Stimulated activated CD8-positive, alpha-beta memory T cell treated with anti-CD3 and anti-CD28 coated beads, Interleukin-15, amount 100 ng/mL, for 1 hour (primary cell): ENCODE results near the gene TRERF1.
"Not testable (repeated sequence)": the region's sequence is repeated elsewhere in the genome, so short reads cannot be mapped to it uniquely, and the experiment has no call there.

Experiments used
- DNase-seq: peaks from one replicate; pipeline ENCODE4 v3.0.0-alpha.2; 2020; ENCODE audit warnings: low read depth

The TRERF1 gene

DNA sequence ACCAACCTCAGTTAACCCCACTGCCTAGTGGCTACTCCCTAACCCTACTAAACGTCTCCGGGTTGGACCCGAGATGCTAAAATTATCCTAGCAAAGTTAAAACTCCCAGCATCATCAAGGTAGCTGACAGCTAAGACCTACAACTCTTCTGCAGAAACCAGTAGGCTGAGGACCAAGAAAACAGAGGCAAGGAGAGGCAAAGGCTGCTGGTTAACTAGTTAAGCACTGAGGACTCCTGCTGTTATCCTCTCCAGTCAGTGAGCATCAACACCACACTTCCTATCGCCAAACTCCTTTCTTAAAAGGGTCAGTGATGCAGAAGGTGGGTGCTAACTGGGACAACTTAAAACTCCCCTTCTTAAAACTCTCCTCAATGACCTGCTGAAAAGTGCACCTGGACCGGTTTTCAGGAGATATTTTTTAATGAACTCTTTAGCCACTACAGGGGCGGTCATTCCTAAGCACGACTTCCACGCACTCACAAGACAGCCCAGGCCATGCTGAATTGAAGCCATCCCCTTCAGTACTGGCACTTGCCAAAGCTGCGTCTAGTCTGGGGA, 1.7 kb downstream of the TRERF1 start:
- no peak for DNase-seq

GRCh38 chr6:42448927-42449659, 2.6 kb downstream of the TRERF1 start:
- DNase-seq, result no peak

DNA sequence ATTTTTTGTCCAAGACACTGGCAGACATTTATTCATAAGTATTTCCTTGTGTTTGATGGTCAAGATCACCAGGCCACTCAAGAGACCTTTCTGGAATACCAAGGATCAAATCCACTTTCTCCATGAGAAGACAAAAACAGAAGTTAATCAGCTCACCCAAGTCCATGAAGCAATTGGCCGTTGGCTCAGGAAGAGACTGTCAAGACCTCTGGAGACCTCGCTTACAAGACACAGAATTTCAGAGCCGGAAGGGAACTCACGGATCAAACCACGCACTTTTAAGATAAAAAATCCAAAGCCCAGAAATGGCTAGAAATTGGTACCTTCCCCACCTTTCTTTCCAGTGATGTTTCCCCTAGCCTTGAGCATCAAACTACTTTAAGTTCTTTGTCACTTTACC, 3.3 kb downstream of the TRERF1 start:
- DNase-seq, result no peak

- DNase-seq, result no peak
Observed at GRCh38 chr6:42446996-42447395, 4.7 kb downstream of the TRERF1 start.

- DNase-seq, result no peak
Observed at GRCh38 chr6:42446370-42446769, 5.4 kb downstream of the TRERF1 start.

GRCh38 chr6:42445955-42446354, 5.8 kb downstream of the TRERF1 start:
- DNase-seq, result not testable (repeated sequence)

GRCh38 chr6:42443312-42444060, 8.2 kb downstream of the TRERF1 start:
- DNase-seq, result no peak

GRCh38 chr6:42441697-42442081, 10.0 kb downstream of the TRERF1 start:
- DNase-seq, result no peak

GRCh38 chr6:42440778-42441696, 10.7 kb downstream of the TRERF1 start:
- no peak for DNase-seq

DNA sequence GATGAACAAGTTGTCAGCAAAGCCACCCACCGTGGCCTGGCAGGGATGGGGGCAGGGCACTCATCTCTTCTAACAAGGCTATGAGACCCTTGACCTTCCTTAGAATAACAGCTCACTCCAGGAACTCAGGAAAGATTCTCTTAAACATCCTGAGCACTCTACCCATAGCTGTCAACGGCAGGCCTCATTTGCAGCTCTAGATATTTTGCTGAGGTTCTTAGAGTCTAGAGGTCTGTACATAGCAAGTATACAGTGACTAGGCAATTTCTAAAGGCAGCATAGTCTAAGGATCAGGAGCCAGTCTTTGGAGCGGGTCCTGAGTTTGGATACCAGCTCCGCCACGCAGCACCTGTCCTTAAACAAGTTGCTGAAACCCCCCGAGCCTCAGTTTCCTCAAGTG, 11.7 kb downstream of the TRERF1 start:
- no peak for DNase-seq

DNA sequence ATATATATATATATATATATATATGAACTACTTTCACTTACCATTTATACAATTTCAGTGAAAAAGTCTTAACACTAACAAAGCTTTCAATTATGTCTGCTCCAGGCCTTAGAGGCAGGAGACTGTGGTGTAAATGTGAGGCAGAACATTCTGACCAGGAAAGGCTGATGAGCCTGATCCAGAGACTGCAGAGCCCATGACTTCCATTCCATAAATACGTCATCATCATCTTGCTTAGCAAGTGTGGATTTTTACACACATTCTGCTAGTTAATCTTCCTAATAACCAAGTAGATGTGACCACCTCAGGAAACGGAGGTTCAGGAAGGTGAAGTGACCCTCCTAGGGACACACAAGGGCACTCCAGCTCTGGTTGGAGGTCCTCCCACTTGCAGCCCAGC, 14.9 kb downstream of the TRERF1 start:
- no peak for DNase-seq

DNA sequence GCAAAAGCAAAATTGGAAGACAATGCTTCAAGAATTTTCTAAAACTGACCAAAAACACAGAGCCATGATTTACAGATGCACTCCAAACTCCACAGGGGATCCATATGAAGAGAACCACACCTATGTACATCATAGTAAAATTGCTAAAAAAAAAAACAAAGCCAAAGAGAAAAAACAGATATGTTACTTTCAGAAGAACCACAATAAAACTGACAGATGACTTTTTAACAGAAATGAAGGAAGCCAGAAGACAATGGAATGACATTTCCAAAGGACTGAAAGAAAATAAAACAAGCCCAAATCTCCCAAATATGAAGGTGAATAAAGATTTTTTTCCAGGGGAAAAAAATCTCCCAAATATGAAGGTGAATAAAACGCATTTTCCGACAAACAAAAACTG, 17.5 kb downstream of the TRERF1 start:
- DNase-seq, result no peak

- DNase-seq, result no peak
Observed at GRCh38 chr6:42433409-42433808, 18.3 kb downstream of the TRERF1 start.

DNA sequence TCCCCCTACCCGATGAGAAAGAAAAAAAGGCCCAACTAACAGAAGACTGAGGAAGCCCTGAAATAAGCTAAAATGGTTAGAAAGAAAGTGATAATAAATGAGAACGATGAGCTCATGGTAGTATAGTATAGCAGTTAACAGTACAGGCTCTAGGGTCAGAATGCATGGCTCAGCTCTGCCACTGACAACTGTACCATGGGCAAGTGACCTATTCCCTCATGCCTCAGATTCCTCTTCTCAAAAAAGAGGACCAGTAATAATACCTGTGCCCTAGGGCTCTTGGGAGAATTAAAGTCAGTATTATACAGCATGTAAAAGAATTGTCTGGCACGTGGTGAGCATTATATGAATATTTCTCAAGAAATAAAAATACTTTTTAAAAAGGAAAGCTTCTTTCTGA, 19.8 kb downstream of the TRERF1 start:
- no peak for DNase-seq

DNA sequence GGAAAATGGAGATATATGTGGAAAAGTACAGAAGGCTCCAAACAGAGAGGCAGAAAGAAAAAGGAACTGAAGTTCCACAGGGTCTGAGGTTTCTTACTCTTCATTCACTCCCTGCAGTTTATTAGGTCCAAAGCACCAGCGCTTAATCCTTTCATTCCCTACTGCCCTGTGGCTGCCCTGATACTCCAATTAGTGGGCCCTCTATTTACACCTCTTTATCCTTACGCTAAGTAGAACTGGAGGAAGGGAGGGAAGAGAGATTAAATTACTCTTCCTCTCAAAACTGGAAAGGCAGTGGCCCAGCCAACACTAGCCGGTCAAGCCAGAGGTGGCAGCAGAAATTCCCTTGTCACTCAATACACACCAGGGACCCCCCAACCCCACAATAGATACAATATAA, 20.4 kb downstream of the TRERF1 start:
- DNase-seq, result no peak

DNA sequence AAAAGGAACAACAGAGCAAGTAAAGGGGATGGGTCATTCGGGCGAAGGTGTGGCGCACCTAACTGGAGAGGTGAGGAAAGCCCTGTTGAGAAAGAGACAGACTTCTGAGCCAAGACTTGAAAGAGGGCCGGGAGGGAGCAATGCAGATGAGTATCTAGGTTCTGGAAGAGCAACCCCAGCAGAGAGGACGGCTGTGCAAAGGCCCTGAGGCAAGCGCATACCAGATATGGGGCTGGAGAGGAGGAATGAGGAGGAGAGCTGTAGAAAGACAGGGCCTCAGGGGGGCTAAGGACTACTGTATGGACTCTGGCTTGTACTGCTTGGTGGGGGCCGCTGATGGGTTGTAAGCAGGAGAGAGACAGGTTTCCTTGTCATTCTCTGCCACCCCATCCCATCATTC, 21.9 kb downstream of the TRERF1 start:
- DNase-seq, result no peak

- no peak for DNase-seq
Observed at GRCh38 chr6:42429042-42429585, 22.6 kb downstream of the TRERF1 start.

GRCh38 chr6:42428326-42429041, 23.2 kb downstream of the TRERF1 start:
- no peak for DNase-seq

DNA sequence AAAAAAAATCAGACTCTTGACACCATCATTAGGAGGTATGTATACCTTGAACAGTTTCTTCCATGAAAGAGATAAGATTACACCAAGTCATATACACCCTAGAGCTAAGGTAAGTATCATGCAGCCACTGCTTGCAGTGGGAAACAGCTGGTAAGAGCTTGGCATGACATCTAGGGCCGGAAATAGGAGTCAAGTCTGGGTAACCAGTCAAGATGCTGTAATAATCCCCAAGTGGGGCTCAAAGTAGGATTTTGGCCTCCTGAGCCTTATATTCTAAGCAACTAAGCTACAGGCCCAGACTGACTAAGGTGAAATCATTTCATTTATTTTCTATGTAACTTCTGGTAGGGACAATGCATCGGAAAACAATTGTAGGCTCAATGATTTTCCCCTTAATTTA, 23.9 kb downstream of the TRERF1 start:
- DNase-seq, result no peak

DNA sequence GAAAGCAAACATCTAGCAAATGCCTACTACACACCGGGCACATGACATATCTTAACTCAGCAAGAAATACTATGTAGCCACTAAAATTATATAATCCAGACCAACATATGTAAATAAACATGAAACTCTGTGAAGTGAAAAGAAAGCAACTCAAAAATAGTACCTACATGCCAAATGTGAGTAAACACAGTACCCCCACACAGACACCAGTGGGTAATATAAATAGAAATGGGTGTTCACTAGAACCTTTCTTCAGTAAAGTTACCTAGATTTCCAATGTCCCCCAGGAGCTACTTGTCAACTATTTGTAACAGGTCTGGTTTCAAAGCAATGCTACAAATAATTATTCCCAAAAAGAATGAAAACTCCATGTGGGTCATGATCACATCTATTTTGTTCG, 25.5 kb downstream of the TRERF1 start:
- DNase-seq, result no peak

DNA sequence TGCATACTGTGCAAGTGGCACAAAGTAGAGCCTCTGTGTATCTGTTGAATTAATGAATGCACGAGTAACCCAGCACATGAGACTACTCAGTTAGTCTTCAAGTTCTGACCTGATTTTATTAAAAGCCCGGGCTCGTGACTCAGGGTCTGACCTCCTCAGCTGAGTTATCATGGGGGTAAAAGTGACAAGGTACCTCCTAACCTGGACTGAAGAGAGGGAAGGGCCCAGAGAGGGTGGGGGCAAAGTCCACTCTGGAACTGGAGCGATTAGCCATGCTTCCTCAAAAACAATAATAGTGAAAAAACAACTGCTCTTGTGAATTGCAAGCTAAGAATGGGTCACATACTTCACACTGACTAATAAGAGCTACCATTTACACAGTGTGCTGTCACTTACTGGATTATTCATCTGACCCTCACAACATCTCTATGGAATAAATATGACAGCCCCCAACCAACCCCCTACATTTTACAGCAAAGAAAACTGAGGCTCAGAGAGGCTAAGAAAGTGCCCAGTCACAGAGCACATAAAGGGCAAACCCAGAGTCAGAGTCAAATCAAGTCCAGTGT, 26.7 kb downstream of the TRERF1 start:
- DNase-seq, result no peak
